Body of pancreas (tissue), 4 donors: ENCODE data around the gene TBC1D23. TPM values are rescaled to one million over a fixed set of nuclear protein-coding genes. Genes with fewer than 3 reads are reported as not detected.
"Not testable (repeated sequence)": the region's sequence is repeated elsewhere in the genome, so short reads cannot be mapped to it uniquely, and the experiment has no call there.

Experiments used
- ATAC-seq: fragments of 150-250 bp; one replicate; pipeline ENCODE4 v1.9.1; 2016
- DNase-seq, 4 donors: peaks; one replicate each; pipeline ENCODE4 v3.0.0-alpha.2; 2019
- H3K27ac ChIP-seq, 4 donors: fragments of 200-600 bp; sonication (generic); 1 replicate in 3 of 4; 2 replicates in 1 of 4; pipeline versions ENCODE4 v1.5.1 to v1.6.1; 2016 to 2019; ENCODE audit warnings: mild to moderate bottlenecking in 1 of 4, mixed read lengths in 1 of 4, moderate library complexity in 1 of 4
- H3K27me3 ChIP-seq, 2 donors: fragments of 200-600 bp; sonication (generic); one replicate each; pipeline ENCODE4 v1.6.0; 2016; ENCODE audit warnings: mild to moderate bottlenecking in 1 of 2
- H3K36me3 ChIP-seq, 2 donors: fragments of 200-600 bp; sonication (generic); replicated peaks in 1 of 2; 2 replicates each; pipeline ENCODE4 v1.5.1; 2016; ENCODE audit warnings: low read depth in 2 of 2; ENCODE audit not compliant: insufficient read depth in 1 of 2
- H3K4me1 ChIP-seq: fragments of 200-600 bp; sonication (generic); one replicate; pipeline ENCODE4 v1.6.0; 2016
- H3K4me3 ChIP-seq, 2 donors: fragments of 200-600 bp; sonication (generic); 1 replicate in 1 of 2; 2 replicates in 1 of 2; pipeline ENCODE4 v1.5.1; 2016 to 2019
- H3K9me3 ChIP-seq, 3 donors: fragments of 200-600 bp; sonication (generic); 1 replicate in 2 of 3; 2 replicates in 1 of 3; pipeline ENCODE4 v1.5.1; 2016
- POLR2A ChIP-seq, 3 donors: fragments of 450-650 bp; IDR thresholded peaks; one replicate each; pipeline ENCODE4 v1.6.1; 2016; ENCODE audit warnings: antibody characterized with exemption in 3 of 3, mild to moderate bottlenecking in 2 of 3
- WGBS, 2 donors: methylation state at CpG; one replicate each; pipeline ENCODE4 v1.1.5; 2017; 5-methylcytosine and 5-hydroxymethylcytosine counted together
- intact Hi-C: fragments of 100-400 bp; cut with DNase I; formaldehyde crosslinking; loops from one replicate; pipeline ENCODE4 v1.15.1; 2023
- total RNA-seq, 2 donors: library from RNA; depleted of rRNA; stranded (reverse); fragments of >200 nt; gene quantifications; one replicate each; pipeline ENCODE4 v1.1.0, GENCODE V29; 2016
- TF ChIP-seq, protein P1 (sequence below), 7 experiments: fragments of 450-650 bp in 4 of 7; fragments of 200-600 bp in 3 of 7; sonication (generic) in 3 of 7; IDR thresholded peaks; one replicate each; pipeline ENCODE4 v1.5.1; 2016 to 2019; ENCODE audit warnings: antibody characterized with exemption in 7 of 7

TBC1D23 gene
- total RNA-seq, 2 donors from 2014 or later = 11.5 to 49.8 TPM

DNA sequence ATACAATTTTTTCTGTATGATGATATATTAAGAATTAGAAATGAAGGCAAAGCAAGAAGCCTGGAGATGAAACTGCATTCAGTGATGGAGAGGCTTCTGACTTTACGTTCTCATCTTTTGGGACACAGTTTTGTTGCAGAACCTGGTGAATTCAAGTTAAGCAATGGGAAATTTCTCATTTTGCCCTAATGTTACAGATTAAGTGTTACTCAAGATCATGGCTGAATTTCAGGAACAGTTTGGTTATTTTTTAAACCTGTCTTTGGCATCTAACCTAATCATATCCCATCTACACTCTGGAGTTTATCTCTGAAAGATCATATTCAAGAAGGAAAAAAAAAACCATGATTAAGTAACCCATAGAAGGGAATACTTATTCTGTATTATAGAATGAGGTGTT lies 79.7 kb downstream of the TBC1D23 start:
- no peak for ATAC-seq
- H3K4me3 ChIP-seq = no peak overlapping the region
- DNase-seq = no peak
- 80 to 100% methylated on average over 1 of the region's 1 CpG for WGBS, 2 donors
- H3K27ac ChIP-seq = no peak overlapping the region
- intact Hi-C loops = no loop called here
- TF ChIP-seq, protein P1, sequence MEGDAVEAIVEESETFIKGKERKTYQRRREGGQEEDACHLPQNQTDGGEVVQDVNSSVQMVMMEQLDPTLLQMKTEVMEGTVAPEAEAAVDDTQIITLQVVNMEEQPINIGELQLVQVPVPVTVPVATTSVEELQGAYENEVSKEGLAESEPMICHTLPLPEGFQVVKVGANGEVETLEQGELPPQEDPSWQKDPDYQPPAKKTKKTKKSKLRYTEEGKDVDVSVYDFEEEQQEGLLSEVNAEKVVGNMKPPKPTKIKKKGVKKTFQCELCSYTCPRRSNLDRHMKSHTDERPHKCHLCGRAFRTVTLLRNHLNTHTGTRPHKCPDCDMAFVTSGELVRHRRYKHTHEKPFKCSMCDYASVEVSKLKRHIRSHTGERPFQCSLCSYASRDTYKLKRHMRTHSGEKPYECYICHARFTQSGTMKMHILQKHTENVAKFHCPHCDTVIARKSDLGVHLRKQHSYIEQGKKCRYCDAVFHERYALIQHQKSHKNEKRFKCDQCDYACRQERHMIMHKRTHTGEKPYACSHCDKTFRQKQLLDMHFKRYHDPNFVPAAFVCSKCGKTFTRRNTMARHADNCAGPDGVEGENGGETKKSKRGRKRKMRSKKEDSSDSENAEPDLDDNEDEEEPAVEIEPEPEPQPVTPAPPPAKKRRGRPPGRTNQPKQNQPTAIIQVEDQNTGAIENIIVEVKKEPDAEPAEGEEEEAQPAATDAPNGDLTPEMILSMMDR (IDR thresholded peaks at IDR 0.05) = no peak
- no peak for TF ChIP-seq POLR2A (IDR thresholded peaks at IDR 0.05)
- H3K27me3 ChIP-seq = no peaks in the 10 kb centered on the region
- no peaks in the 10 kb centered on the region for H3K9me3 ChIP-seq
- H3K4me1 ChIP-seq = peaks cover 5% of the 10 kb centered on the region
- peaks cover 5 to 13% of the 10 kb centered on the region in 2 donors for H3K36me3 ChIP-seq

DNA sequence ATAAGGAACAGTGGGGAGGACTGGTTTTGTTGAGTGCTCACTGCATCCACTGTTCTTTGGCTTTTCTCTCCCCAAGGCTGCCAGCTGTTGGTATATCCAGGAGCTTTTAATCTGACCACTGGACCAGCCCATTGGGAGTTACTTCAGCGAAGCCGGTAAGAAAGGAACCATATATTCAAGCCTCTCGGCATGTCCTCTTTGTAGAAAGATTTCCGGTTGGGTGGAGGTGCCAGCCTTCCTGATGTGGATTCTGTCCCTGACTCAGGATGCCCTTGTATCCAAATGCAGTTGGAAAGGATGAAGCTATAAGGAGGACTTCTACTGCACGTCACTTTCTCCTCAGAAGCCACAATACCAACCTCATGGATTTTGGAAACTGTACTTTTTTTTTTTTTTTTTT lies 87.9 kb downstream of the TBC1D23 start:
- TF ChIP-seq, protein P1 (IDR thresholded peaks at IDR 0.05) = no peak
- H3K4me3 ChIP-seq = no peak overlapping the region
- H3K4me1 ChIP-seq = no peaks in the 10 kb centered on the region
- H3K9me3 ChIP-seq = no peaks in the 10 kb centered on the region
- H3K27me3 ChIP-seq = no peaks in the 10 kb centered on the region
- peaks cover 0 to 15% of the 10 kb centered on the region in 2 donors for H3K36me3 ChIP-seq
- WGBS, 2 donors = 93 to 97% methylated on average over 5 of the region's 5 CpGs
- no peak overlapping the region for H3K27ac ChIP-seq
- intact Hi-C loops = no loop called here
- DNase-seq (no peak), ATAC-seq (no peak)

DNA sequence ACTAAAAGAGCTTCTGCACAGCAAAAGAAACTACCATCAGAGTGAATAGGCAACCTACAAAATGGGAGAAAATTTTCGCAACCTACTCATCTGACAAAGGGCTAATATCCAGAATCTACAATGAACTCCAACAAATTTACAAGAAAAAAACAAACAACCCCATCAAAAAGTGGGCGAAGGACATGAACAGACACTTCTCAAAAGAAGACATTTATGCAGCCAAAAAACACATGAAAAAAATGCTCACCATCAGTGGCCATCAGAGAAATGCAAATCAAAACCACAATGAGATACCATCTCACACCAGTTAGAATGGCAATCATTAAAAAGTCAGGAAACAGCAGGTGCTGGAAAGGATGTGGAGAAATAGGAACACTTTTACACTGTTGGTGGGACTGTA lies 91.0 kb downstream of the TBC1D23 start:
- WGBS, 2 donors = 100% methylated on average over 1 of the region's 2 CpGs; no CpG with 5 or more reads in 1 of the 2 donors
- DNase-seq, H3K9me3 ChIP-seq, ATAC-seq, H3K36me3 ChIP-seq, H3K4me1 ChIP-seq, H3K4me3 ChIP-seq, H3K27ac ChIP-seq, intact Hi-C loops, H3K27me3 ChIP-seq: not testable (repeated sequence)

DNA sequence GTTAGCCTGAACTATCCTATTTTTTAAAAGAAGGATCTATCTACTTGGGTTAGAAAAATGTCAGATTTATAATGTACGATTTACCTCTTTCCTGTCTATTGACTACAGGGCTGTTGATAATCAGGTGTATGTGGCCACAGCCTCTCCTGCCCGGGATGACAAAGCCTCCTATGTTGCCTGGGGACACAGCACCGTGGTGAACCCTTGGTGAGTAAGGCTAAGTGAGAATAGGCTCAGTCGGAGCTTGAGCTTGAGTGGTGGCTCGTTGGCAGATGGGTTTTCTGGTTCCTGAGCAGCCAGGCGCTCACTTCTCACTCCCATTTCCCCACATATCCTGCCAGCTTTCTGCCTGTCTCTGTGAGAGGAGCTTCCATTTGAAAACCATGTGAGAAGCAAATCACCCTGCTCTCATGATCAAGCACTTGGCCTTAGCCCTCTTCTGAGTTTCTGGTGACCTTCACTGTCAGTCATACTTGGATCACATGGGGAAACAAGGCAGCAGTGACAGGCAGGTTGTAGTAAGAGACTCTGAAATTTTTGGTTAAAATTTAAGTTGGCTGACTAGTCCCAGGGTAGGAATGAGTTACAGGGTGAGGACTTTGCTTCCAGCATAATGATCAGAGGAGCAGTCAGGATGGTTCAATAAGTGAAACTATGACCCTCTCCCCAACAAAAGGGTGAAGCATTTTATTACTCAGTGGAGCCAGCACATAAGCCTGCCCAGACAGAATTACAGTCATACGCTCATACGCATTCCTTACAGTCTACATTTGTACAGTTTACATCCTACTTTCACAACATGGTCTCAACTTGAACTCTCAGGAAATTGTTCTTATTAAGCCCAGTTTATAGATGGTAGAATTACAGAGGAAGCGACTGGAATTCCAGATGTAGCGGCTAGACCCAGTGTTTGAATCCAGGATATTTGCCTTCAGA lies 91.8 kb downstream of the TBC1D23 start:
- DNase-seq (no peak), ATAC-seq (no peak)
- TF ChIP-seq POLR2A (IDR thresholded peaks at IDR 0.05) = no peak
- TF ChIP-seq, protein P1 (IDR thresholded peaks at IDR 0.05) = no peak
- Histone ChIP-seq H3K9me3 (no peaks in the 10 kb centered on the region), H3K4me1 (peaks cover 7% of the 10 kb centered on the region), H3K36me3 (peaks cover 0 to 7% of the 10 kb centered on the region in 2 donors), H3K4me3 (no peak overlapping the region), H3K27me3 (no peaks in the 10 kb centered on the region), H3K27ac (no peak overlapping the region)
- WGBS, 2 donors = 89 to 92% methylated on average over 10 of the region's 10 CpGs
- intact Hi-C loops = no loop called here

DNA sequence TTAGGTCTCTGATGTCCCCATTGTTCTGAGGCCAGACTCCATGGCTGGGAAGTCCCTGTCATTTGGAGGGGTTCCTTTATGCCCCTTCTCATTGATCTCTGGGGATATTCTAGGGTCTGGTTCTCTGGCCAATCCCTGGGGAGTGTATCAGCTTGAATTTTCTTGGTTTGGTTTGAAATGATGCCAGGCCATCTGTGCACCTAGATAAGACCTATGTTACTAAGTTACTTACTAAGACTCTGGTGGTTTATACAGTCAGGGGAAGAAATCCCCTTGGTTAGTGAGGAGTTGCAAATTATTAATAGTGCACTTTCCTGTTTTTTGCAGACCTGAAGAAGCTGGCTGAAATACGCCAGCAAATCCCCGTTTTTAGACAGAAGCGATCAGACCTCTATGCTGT lies 94.1 kb downstream of the TBC1D23 start:
- DNase-seq (peak in 2 of 4 donors; percentile 24 to 30), ATAC-seq (no peak)
- Histone ChIP-seq H3K4me1 (peaks cover 7% of the 10 kb centered on the region), H3K36me3 (peaks cover 0 to 6% of the 10 kb centered on the region in 2 donors), H3K9me3 (no peaks in the 10 kb centered on the region), H3K27me3 (no peaks in the 10 kb centered on the region), H3K4me3 (no peak overlapping the region), H3K27ac (no peak overlapping the region)
- TF ChIP-seq, protein P1 (IDR thresholded peaks at IDR 0.05) = no peak
- TF ChIP-seq POLR2A (IDR thresholded peaks at IDR 0.05) = no peak
- 55 to 70% methylated on average over 3 of the region's 3 CpGs for WGBS, 2 donors
- intact Hi-C loops = no loop called here
